Measurements from ENCODE around the gene ZNF784. TPM values are rescaled to one million over a fixed set of nuclear protein-coding genes. Genes with fewer than 3 reads are reported as not detected.
A peak's percentile ranks its signal among the peaks of the same experiment; 100 is the strongest.

ZNF784 gene
- total and polyA plus RNA-seq, 2 of the 13 experiments (the other 11 are each of a cell fraction or from before 2014, with no cell fraction given), result 4.1 to 4.2 TPM

GRCh38 chr19:55643003-55643886 is 18.9 kb upstream of the ZNF784 start, which contains the start of gene ZNF581 (continued):
- TF ChIP-seq STAT6 (CRISPR knock-in tag; IDR thresholded peaks at IDR 0.05; ENCODE audit: borderline replicate concordance) (no peak), ZSCAN31 (CRISPR knock-in tag; IDR thresholded peaks at IDR 0.05; ENCODE audit: low read depth) (0 out of 2 replicates have a peak, but pooled peaks have one; percentile 58), HMGA1 (CRISPR knock-in tag; conservative IDR thresholded peaks at IDR 0.05) (no peak), ZNF276 (CRISPR knock-in tag; IDR thresholded peaks at IDR 0.05; ENCODE audit: low read depth) (0 out of 2 replicates have a peak, but pooled peaks have one; percentile 31), PRDM15 (CRISPR knock-in tag; IDR thresholded peaks at IDR 0.05) (no peak), ARID2 (CRISPR knock-in tag; IDR thresholded peaks at IDR 0.05; ENCODE audit: borderline replicate concordance) (0 out of 2 replicates have a peak, but pooled peaks have one; percentile 28), RXRB (CRISPR knock-in tag; IDR thresholded peaks at IDR 0.05; ENCODE audit: borderline replicate concordance) (peak; percentile 66; the same call in 1 of the 2 replicates), KDM2A (CRISPR knock-in tag; IDR thresholded peaks at IDR 0.05; ENCODE audit: borderline replicate concordance, low read depth) (peak; percentile 96), ATF5 (CRISPR knock-in tag; IDR thresholded peaks at IDR 0.05; ENCODE audit: low read depth) (0 out of 2 replicates have a peak, but pooled peaks have one; percentile 33), RFX5 (IDR thresholded peaks at IDR 0.05; ENCODE audit: low read depth, low read length) (0 out of 2 replicates have a peak, but pooled peaks have one; percentile 14), AKAP8 (CRISPR knock-in tag; IDR thresholded peaks at IDR 0.05) (peak; percentile 93), ZNF446 (CRISPR knock-in tag; IDR thresholded peaks at IDR 0.05) (0 out of 2 replicates have a peak, but pooled peaks have one; percentile 49), MED8 (CRISPR knock-in tag; IDR thresholded peaks at IDR 0.05; ENCODE audit: insufficient replicate concordance) (no peak), ETV6 (CRISPR knock-in tag; conservative IDR thresholded peaks at IDR 0.05) (peak; percentile 79), ZNF672 (CRISPR knock-in tag; IDR thresholded peaks at IDR 0.05) (no peak), BCL6 (CRISPR knock-in tag; IDR thresholded peaks at IDR 0.05) (no peak; the same call in 1 of the 2 replicates)

Data from HepG2 (cell line).